Lower lobe of right lung (tissue), 2 donors: ENCODE measurements around the gene GIMAP8. TPM values are rescaled to one million over a fixed set of nuclear protein-coding genes. Genes with fewer than 3 reads are reported as not detected.

ENCODE experiments used
- ATAC-seq, 2 donors: fragments of 200-7000 bp; cut with Tn5 transposase; one replicate each; pipeline ENCODE4 v1.9.1; 2020 to 2022; ENCODE audit warnings: mild to moderate bottlenecking in 2 of 2, moderate library complexity in 2 of 2
- DNase-seq: peaks from one replicate; pipeline ENCODE4 v3.0.0-alpha.2; 2020
- H3K27ac ChIP-seq: fragments of 200-600 bp; one replicate; pipeline ENCODE4 v1.8.0; 2022
- H3K27me3 ChIP-seq: fragments of 200-600 bp; one replicate; pipeline ENCODE4 v1.8.0; 2022; ENCODE audit warnings: low read depth
- H3K36me3 ChIP-seq: fragments of 200-600 bp; one replicate; pipeline ENCODE4 v1.8.0; 2022; ENCODE audit warnings: mild to moderate bottlenecking
- H3K4me1 ChIP-seq: fragments of 200-600 bp; one replicate; pipeline ENCODE4 v1.8.0; 2022
- H3K4me3 ChIP-seq: fragments of 200-600 bp; one replicate; pipeline ENCODE4 v1.8.0; 2022; ENCODE audit warnings: mild to moderate bottlenecking
- H3K9me3 ChIP-seq: fragments of 200-600 bp; one replicate; pipeline ENCODE4 v1.8.0; 2022
- intact Hi-C: fragments of 100-400 bp; cut with DNase I; formaldehyde crosslinking; loops from one replicate; pipeline ENCODE4 v1.11.0; 2022
- total RNA-seq: library from RNA; stranded (reverse); fragmentation: NEBNext Ultra II Directional; extraction: Animal tissue kit (Norgen Biotek cat#: 25700); gene quantifications from one replicate; pipeline ENCODE4 v1.2.1, GENCODE V29; 2021
- TF ChIP-seq, protein P1 (sequence below): fragments of 200-600 bp; IDR thresholded peaks from one replicate; pipeline ENCODE4 v1.8.0; 2022; ENCODE audit warnings: antibody characterized with exemption, mild to moderate bottlenecking
- donor health status: DM: no; HTN: yes; CAD: no; lungs with severe emphysema.

GIMAP8 gene
- total RNA-seq, 1 donor from 2014 or later = 44.4 TPM

DNA sequence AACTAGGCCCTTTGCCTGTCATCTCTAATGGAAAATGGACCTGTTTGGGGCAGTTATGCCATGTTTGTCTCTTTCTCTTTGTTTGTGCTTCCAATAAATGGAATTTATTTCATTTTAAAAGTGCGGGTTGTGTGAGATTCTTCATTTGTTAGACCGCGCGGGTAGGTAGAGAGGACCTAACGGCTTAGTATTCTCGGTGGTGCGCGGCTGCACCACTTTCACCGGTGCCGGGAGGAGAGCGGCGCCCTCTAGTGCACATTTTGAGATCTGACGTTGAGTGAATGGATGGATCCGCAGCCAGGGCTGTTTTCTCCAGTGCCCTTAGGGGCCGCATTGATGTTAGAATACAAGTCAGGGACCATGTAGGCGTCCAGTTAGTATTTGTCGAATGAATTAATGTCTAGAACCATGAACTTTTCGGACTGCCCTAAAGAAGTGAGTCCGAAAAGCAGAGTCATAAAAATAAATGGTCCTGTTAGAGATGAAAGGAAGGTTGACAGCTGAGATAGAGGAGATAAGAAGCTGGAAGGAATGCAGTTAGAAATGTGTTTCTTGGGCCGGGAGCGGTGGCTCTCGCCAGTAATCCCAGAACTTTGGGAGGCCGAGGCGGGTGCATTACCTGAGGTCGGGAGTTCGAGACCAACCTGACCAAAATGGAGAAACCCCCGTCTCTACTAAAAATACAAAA is 29.3 kb upstream of the GIMAP8 start:
- TF ChIP-seq, protein P1, sequence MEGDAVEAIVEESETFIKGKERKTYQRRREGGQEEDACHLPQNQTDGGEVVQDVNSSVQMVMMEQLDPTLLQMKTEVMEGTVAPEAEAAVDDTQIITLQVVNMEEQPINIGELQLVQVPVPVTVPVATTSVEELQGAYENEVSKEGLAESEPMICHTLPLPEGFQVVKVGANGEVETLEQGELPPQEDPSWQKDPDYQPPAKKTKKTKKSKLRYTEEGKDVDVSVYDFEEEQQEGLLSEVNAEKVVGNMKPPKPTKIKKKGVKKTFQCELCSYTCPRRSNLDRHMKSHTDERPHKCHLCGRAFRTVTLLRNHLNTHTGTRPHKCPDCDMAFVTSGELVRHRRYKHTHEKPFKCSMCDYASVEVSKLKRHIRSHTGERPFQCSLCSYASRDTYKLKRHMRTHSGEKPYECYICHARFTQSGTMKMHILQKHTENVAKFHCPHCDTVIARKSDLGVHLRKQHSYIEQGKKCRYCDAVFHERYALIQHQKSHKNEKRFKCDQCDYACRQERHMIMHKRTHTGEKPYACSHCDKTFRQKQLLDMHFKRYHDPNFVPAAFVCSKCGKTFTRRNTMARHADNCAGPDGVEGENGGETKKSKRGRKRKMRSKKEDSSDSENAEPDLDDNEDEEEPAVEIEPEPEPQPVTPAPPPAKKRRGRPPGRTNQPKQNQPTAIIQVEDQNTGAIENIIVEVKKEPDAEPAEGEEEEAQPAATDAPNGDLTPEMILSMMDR = peak; percentile 86
- ATAC-seq = peak; percentile 95 to 96
- H3K36me3 ChIP-seq = no peaks in the 10 kb centered on the region
- H3K4me3 ChIP-seq = no peak overlapping the region
- H3K27ac ChIP-seq = no peak overlapping the region
- H3K4me1 ChIP-seq = peaks cover 6% of the 10 kb centered on the region
- intact Hi-C loops = no loop called here
- H3K27me3 ChIP-seq = no peaks in the 10 kb centered on the region
- DNase-seq = peak; percentile 86
- H3K9me3 ChIP-seq = no peaks in the 10 kb centered on the region

GRCh38 chr7:150421831-150422230 is 28.6 kb upstream of the GIMAP8 start:
- Histone ChIP-seq H3K27ac (no peak overlapping the region), H3K9me3 (no peaks in the 10 kb centered on the region), H3K4me1 (peaks cover 6% of the 10 kb centered on the region), H3K27me3 (no peaks in the 10 kb centered on the region), H3K36me3 (no peaks in the 10 kb centered on the region), H3K4me3 (no peak overlapping the region)
- intact Hi-C loops = no loop called here
- no peak for ATAC-seq
- no peak for DNase-seq
- TF ChIP-seq, protein P1 = no peak

GRCh38 chr7:150425670-150426069 is 24.8 kb upstream of the GIMAP8 start:
- Histone ChIP-seq H3K4me1 (peaks cover 21% of the 10 kb centered on the region), H3K4me3 (no peak overlapping the region), H3K27me3 (no peaks in the 10 kb centered on the region), H3K36me3 (no peaks in the 10 kb centered on the region), H3K9me3 (no peaks in the 10 kb centered on the region), H3K27ac (no peak overlapping the region)
- intact Hi-C loops = no loop called here
- DNase-seq (no peak), ATAC-seq (no peak)
- TF ChIP-seq, protein P1 = no peak

DNA sequence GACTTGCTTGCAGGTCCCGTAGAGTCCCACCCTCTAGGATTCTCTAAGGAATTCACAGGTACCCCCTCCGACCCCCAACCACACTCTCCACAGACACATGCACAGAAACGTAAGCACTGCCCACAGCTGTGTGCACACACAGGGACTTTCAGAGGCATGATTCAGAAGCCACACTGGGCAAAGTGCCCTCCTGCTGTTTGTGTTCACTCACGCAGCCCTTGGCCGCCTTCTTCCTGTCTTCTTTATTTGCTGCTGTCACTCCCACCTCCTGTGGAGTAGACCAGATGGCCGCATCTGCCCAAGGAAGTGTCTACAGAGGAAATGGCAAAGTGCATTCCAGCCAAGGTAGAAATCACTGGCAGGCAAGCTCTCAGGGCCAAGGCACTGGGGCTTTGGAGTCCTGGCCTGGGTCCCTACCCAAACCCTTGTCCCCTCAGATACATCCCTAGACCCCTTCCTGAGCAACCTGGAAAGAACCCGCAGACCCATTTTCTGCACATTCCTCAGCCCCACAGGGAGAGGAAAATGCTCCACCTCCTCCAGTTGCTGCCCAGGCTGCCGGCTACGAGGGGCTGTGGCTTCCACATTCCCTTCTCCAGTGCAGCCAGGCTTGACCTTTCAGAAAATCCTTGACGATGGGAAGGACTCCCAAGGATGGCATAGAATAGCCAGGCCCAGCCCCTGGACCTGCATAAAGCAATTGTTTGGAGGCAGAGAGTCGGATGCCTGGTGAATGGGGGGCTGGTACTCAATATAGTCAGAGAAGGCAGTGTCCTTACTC is 21.6 kb upstream of the GIMAP8 start:
- intact Hi-C loops = no loop called here
- DNase-seq (no peak), ATAC-seq (peak; percentile 52 to 54)
- Histone ChIP-seq H3K27me3 (no peaks in the 10 kb centered on the region), H3K4me1 (peaks cover 23% of the 10 kb centered on the region), H3K9me3 (no peaks in the 10 kb centered on the region), H3K36me3 (no peaks in the 10 kb centered on the region), H3K27ac (no peak overlapping the region), H3K4me3 (no peak overlapping the region)
- TF ChIP-seq, protein P1 = no peak

DNA sequence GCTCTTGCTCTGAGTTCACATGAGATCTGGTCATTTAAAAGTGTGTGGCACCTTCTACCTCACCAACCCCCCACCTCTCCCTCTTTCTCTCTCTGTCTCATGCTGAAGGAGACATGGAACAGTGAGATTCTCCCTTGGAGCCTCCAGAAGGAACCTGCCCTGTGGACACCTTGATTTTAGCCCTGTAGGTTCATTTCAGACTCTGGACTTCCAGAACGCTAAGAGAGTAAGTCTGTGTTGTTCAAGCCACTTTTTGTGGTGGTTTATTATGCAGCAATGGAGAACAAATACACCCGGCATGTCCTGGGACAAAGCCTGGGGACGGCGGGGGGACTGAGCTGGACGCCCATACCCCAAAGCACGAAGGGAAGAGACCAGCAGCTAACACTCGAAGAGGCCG is 20.7 kb upstream of the GIMAP8 start:
- Histone ChIP-seq H3K4me1 (peaks cover 26% of the 10 kb centered on the region), H3K9me3 (no peaks in the 10 kb centered on the region), H3K36me3 (no peaks in the 10 kb centered on the region), H3K27me3 (no peaks in the 10 kb centered on the region), H3K4me3 (no peak overlapping the region), H3K27ac (no peak overlapping the region)
- intact Hi-C loops = no loop called here
- ATAC-seq (no peak), DNase-seq (no peak)
- TF ChIP-seq, protein P1 = no peak
